HG02852 (cell line): ENCODE data around the gene NKPD1.
A peak's percentile ranks its signal among the peaks of the same experiment; 100 is the strongest.

Source experiments
- ATAC-seq: cut with Tn5 transposase; IDR thresholded peaks from one replicate; pipeline ENCODE4 v1.9.1; 2021; ENCODE audit warnings: mild to moderate bottlenecking, moderate library complexity; ENCODE audit not compliant: unreplicated experiment

The NKPD1 gene

DNA sequence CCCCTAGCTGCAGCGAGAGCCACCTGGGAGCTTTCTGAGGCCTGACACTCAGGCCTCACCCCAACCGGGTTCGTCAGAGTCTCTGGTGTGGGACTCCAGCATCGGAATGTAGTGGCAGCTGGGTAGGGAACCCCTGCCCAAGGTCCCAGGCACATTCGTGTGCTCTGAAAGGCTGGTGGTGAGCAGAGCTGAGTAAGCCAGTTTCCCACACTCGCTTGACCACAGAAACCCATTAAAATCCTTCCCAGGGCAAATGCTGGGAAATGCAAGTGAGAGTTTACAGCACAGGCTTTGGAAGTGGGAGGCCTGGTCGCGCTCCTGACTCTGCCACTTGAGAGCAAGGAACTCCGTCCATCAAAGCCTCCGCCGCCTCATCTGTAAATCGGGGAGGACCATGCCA is 13.0 kb upstream of the NKPD1 start:
- ATAC-seq = no peak

DNA sequence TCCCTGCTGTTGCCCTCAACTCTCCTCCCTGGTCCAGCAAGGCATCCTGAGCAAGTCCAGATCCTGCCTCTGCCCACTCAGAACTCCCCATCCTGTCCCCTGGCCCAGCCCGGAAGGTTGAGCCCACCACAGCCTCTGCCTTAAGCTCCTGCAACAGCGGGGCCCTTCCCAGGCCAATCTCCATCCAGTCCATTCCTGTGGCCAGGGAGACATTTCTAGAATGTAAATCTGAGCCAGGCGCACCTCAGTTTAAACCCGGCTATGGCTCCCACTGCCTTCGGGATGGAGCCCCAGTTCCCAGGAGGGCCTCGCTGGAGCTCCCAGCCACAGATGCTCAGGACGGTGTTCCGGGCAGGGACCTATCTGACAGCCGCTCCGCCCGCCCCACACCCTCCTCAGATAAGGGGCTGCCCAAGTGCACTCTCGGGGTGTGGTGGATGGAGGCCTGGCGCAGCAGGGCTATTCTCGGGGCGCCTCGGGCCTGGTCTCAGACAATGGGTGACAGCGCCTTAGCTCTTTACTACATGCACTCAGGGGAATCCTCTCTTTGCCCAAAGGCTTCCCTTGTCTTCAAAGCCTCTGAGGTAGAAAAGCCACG is 11.9 kb upstream of the NKPD1 start:
- ATAC-seq = no peak

DNA sequence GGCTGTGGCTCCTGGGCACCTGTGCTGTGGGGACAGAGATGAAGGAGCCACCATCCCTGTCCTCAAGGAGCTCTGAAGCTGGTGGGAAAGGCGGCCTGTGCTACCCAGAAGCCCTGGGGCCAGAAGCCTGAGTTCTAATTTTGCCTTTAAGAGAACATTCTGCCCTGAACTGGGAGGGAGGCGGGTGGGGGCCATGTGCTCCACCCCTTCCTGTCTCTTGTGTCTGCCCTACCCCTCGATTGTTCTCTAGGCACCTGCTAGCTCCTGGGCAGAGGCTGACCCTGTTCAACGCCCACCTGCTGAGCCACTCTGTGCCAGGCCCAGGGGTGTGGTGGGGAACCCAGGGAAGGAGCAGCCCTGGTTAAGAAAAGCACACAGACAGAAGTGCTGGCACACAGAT is 11.4 kb upstream of the NKPD1 start:
- ATAC-seq = no peak

DNA sequence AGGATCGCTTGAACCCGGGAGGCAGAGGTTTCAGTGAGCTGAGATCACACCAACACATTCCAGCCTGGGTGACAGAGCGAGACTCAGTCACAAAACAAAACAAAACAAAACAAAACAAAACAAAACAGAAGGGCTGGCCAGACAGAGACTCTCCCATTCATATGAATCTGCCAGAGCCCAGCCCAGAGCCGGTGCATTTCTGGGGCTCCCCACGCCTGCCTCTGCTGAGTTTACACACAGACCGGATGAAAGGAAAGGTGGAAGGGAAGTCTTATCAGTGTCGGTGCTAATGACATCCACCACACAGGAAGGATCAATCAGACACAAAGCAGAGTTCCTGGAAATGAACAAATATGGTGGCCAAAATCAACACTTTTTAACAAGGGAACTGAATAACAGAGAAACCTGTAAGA is 10.4 kb upstream of the NKPD1 start:
- no peak for ATAC-seq

DNA sequence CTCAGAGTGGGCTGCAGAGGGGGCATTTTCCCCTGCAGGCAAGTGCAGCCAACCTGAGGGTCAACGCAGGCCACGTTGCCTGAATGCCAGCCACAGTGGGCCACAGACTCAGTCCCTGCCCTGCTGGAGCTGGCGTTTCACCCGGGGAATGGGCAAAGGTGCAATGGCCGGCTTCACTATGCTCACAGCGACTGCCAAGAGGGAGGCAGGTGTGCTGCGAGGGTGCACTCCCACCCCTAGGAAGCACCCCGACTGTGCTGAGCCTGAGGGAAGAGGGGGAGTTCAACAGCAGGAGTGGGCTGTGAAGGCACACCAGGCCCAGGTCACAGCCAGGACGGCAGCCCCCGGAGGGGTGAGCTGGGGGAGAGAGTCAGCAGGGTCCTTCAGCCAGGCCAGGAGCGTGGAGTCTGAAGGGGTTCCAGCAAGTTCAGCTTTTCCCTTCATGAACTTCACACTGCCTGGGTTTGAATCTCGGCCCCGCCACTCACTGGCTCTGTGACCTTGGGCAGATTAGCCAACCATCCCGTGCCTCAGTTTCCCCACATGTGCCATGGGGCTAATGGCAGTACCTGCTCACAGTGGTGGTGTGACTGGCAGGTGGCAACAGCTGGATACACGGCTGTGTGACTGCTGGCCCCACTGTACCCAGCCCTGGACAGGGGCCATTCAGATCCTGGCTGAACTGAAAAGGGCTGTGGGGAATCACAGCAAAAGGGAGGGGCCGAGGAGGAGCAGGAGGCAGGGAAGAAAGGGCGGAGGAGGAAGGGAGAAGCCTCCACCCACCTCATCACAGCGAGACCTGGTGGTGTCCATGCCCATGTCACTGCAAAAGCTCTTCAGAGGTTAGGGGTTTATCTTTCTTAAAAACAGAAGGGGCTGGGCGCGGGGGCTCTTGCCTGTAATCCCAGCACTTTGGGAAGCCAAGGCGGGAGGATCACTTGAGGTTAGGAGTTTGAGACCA is 9.6 kb upstream of the NKPD1 start:
- ATAC-seq = no peak

DNA sequence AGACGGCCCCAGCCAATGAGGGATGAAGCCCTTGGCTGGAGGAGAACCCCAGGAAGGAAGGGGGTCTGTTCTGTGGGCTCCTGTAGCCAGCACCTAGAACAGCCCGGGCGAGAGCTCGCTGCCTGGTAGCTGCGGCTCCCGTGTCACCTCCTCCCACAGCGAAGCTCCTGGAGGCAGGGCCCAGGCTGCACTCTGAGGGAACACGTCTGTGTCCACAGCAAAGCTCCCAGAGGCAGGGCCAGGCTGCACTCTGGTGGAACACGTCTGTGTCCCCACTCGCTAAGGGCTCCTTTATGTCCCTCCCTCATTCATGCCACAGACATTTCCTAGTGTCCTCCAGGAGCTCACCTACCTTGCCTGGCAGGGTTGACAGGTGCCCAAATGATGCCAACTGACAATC is 8.8 kb upstream of the NKPD1 start:
- ATAC-seq = no peak

DNA sequence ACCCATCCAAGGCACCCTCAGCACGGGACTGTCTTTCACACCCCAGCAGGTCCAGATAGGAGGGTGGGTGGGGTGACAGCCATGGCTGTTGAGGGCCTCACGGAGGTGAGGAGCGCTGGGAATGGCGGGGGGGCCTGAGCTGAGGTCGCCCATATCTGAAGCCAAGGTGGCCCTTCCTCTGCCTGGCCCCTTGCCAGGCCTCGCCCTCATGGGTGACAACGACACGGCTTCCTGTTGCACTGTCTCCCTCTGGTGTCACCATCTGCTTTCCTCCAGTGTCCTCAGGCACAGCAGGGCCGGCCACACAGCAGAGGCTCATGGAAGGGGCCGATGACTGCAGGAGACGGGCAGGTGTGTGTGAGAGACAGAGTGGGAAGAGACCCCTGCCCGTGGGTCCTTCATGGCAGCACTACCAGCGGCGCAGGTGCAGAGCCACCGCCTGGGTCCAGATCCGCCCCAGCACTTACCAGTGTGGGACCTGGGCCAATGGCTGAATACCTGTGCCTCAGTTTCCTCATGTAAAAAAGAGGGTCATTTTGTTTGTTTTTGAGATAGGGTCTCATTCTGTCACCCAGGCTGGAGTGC is 8.1 kb upstream of the NKPD1 start:
- ATAC-seq = no peak

DNA sequence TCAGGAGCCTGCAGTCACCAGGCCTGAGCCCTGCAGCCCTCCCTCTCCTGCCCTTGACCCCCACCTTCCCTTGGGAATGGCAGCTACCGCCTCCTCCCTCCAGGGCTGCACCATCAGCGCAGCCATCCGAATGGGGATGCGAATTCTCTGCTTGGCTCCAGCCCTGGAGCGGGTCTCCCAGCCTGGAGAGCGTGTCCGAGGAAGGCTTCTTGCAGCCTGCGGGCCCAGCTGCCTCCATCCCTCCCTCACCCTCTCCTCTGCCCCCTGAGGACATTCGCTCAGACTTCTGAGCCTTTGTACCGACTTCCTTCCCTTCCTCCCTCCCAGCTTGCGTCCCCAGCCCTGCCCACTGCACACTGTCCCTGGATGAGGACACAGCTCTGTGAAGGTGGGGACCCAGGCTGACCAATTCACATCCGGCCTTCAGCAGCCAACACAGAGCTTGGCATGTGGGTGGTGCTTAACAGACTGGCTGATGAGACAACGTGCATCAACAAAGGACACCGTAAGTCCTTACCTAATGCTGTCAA is 6.0 kb upstream of the NKPD1 start:
- ATAC-seq = no peak

DNA sequence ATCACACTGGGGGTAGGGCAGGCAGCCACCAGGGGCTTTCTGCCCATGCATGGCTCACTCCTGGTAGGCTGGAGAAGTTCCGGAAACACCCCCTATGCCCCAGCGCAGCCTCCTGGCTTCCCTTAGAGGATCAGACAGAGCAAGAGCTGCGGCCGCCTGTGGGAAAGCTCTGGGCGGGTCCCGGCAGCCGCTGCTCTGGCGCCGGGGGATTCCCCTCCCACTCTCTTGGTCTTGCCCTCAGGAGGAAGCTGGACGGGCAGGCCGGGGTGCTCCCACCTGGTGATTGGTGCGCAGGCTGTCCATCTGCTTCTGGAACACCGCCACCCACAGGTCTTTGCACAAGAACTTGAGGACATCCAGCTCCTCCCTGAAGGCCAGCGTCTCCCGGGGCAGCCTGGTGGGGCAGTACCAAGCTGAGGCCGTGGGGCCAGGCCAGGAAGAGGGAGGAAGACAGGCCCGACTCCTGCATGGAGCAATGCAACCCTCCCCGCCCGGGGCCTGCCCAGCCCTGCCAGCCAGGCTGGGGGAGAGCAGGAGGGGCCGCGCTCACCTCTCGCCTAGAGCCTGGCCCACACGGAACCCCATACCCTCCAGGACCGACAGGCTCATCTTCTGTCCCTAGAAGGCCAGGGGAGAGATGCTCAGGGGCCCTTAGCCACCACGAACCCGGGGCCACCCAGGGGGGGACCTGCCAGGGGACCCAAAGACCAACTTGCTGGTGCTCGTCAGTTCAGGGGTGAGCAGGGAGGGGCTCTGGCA is 4.0 kb upstream of the NKPD1 start:
- peak; percentile 60 for ATAC-seq

DNA sequence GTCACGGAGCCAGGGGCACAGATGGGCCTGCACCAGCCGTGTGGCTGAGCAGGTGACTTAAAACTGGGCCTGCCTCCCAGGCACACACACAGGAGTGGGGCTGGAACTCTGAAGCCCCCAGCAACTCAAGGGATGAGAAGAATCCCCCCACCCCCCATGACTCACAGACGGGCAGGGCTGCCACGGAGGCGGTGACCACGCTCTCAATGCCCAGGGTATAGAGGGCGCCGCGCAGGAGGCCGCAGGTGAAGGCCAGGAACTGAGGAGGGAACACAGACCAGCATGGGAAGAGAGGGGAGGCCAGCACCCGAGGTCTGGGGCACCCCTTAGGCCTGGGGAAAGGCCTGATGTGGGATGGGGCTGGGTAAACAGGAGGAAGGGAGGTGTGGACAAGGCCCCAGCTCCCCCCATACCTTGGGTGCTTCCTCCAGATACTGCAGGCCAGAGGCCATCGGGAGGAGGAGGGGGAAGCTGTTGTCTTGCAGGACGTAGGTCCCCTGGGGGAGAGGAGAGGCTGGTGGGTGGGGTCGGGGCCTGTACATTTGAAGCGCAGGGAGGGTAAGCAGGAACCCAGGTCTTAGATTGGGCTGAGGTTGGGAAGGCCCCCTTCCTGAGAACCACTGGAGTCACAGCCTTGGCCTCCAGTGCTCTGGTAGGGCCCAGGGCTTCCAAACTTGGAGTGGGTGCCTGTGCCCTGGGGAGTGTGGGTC is 3.1 kb upstream of the NKPD1 start:
- peak; percentile 14 for ATAC-seq

DNA sequence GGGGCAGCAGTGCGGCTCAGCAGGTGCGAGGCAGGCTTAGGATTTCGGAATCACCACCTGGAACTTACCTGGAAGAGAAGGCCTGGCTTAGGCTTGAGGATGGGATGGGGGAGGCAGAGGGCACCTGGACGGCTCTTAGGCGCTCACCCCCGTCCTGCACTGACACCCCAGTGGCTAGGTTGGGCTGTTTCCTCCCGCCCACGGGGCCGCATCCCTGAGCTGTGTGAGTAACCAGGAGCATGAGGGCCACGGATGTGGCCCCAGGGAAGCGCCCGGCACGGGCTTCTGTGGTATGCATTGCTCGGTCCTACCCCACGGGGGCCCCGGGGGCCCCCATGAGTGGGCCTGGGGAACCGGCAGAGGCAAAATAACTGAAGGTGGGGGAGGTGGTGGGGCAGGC is 2.4 kb upstream of the NKPD1 start:
- no peak for ATAC-seq

DNA sequence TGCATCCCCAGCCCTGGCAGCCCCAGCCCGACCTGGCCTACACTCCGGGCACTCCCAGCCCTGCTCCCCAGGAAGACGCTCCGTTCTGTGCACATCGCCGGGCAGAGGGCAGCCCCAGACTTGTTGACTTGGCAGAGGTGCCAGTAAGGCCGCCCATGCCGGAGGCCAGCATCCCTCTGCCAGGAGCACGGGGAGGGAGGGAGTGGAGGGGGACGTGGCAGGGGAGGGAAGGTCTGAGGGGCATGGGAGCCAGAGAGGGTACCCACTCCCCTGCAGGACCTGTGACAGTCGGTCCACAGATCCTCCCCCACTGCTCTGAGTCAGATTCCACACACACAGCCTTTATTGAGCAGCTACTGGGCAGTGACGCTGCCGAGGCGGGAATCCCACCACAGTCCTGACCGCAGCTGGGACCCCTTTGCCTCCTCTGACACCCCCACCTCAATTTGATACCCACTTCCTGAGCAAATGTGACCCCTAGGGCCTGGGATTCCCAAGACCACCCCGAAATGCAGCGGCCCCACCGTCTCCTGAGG is 1.9 kb upstream of the NKPD1 start:
- no peak for ATAC-seq

DNA sequence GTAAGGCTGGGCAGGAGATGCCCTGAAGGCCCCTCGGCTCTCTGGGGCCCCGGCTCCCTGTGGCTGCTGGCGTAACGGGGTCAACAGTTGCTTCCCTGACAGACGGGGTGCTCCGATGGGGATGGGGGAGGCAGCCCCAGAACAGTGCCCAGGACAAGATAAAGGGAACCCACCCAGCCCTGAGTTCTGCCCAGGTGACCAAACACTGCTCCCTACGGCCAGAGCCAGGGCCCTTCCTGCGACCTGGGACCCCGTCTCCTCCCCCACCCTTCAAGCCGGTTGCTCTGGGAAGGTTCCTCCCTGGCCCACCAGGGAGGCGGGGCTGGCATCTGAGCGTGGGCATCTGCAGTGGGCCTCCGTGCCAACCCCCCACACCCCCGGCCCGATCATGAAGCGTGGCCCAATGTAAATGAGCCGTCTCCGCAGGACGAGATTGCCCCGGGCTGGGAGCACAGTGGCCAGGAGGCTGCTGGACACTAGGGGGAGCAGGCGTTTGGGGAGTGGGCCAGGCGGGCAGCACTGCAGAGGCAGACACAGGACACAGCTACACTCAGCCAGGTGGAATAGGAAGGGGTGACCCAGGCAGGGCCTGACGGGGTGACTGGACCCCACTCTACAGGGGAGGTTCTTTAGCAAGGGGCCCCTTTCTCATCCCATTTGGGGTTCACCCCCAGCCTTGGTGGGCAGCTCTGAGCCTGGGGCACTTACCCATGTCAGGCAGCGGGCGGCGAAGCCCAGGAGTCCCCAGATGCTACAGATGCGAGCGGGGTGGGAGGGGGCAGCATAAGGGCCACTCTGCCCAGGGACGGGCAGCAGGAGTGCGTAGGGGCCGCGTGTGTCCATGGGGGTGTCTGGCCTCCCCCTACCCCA is 1.2 kb upstream of the NKPD1 start:
- ATAC-seq = no peak

DNA sequence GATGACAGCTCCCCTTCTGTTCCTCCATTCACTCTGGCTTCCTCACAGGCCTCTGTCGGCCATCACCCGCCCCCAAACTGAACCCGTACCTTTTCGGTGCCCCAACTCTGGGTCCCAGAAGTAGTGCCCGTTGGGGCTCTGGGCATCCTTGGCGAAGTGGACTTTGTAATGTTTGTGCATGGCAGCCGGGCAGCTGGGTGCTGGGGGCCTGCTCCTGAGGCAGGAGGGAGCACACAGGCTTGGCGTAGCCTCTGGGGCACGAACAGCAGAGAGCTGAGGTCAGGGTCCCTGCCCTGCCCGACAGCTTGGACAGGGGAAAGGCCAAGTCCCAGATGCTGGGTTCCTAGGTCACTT is 834 bp downstream of the NKPD1 start:
- ATAC-seq = no peak

DNA sequence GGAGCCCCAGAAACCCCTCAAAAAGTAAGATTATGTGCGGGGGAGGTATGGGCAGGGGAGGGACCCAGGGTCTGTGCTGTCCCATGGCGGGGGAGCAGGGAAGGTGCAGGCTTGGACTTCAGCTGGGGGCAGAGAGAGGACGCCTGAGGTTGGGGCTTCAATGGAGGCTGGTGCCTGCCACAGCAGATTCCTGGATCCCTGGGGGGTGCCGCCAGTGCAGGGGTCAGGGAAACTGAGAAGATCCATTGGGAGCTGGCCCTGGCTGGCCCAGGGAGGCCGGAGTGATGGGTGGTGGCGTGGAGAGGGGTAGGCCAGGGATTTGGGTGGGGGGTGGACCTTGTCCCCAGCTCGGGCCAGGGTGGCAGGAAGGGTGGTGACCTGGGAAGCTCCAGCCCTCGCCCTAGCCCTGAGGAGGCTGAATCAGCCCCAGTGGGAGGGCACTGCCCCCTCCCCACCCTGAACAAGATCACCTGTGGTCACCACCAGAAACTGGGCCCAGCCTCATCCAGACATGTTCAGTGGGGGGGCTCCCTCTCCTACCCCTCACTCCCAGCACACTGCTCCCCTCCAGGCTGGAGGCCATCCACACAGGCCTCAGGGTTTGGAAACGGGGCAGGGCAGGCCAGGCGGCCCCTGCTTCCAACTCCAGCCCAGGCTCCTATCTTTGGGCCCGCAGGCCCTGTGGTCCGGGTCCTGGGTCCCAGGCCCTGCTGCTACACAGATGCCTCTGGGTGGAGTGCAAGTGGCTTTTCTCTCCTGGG is 1.4 kb downstream of the NKPD1 start:
- ATAC-seq = no peak

DNA sequence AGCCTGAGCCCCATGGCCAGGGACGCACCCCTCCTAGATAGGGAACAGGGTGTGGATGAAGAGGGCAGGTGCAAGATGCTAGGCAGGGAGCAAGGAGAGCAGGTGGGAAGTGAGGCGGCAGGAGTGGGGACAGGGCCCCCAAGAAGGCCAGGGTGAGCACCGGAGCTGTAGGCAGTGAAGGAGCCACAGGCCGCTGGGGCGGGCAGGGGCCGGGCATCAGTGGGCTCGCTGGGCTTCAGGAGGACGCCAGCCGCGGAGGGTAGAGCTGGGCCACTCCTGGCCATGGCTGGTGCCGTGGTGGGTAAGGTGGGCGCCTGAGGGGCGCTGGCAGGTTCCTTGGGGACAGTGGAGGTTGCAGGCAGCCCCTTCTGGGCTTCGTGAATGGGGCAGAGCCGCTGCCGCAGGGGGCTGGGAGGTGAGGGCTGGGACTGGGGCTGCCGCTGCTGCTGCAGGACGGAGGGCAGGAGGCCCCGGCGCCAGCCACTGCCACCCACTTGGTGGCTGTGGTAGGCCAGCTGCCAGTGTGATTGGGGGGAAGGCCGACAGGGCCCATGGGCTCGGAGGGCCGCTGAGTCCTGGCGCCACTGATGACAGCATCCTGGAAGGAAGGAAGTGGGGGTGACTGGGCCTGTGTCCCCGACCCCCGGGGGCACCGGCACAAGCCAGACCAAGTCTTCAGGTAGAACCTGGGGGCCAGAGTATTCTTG is 2.1 kb downstream of the NKPD1 start:
- no peak for ATAC-seq

DNA sequence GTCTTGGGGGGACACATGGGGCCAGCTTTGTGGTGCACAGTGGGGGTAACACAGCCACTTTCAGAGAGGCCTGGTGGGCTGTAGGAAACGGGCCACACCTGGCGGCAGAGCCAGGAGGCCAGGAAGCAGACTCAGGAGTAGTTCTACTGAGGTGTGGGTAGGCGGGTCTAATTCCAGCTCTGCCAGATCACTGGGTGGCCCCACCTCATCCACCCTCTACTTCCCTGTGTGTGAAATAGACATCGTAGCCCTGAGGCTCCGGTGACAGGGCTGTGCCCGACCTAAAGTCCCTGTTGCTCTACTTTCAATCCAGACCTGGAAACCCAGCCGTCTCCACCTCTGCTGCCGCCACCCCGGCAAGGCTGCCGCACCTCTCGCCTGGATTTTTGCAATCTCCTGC is 4.0 kb downstream of the NKPD1 start:
- no peak for ATAC-seq

DNA sequence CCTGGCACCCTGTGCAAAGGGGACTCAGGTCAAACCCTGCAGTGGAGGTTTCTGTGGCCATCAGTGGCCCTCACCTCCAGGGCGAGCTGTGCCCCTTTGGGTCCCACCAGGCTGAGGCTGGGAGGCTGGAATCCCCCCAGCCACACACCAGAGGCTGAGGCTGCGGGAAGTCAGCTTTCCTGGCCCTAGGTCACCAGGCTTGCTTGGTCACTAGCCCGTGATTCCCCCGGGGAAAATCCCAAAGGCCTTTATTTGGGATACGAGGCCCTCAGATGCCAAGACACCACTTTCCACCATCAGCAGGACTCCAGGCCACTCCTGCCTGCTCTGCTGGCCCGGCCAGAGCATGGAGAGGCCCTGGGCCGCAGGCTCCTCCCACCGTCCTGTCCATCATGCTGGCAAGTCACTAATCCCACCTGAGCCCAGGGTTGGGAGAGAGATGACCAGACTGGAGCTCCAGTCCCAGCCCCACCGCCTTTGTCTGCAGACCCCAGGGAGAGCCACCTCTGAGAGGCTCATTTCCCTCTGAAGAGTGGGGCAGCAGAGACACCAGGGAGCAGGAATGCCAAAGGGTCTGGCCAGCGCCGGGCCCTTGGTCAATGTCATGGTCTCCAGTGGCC is 4.7 kb downstream of the NKPD1 start:
- no peak for ATAC-seq
